HG03060 (cell line): ENCODE data around the gene NIPSNAP3A.
"Not testable (repeated sequence)": the region's sequence is repeated elsewhere in the genome, so short reads cannot be mapped to it uniquely, and the experiment has no call there.

Experiments
- ATAC-seq: cut with Tn5 transposase; IDR thresholded peaks from one replicate; pipeline ENCODE4 v1.9.1; 2021; ENCODE audit warnings: low read depth, moderate number of reproducible peaks; ENCODE audit not compliant: unreplicated experiment

NIPSNAP3A gene

DNA sequence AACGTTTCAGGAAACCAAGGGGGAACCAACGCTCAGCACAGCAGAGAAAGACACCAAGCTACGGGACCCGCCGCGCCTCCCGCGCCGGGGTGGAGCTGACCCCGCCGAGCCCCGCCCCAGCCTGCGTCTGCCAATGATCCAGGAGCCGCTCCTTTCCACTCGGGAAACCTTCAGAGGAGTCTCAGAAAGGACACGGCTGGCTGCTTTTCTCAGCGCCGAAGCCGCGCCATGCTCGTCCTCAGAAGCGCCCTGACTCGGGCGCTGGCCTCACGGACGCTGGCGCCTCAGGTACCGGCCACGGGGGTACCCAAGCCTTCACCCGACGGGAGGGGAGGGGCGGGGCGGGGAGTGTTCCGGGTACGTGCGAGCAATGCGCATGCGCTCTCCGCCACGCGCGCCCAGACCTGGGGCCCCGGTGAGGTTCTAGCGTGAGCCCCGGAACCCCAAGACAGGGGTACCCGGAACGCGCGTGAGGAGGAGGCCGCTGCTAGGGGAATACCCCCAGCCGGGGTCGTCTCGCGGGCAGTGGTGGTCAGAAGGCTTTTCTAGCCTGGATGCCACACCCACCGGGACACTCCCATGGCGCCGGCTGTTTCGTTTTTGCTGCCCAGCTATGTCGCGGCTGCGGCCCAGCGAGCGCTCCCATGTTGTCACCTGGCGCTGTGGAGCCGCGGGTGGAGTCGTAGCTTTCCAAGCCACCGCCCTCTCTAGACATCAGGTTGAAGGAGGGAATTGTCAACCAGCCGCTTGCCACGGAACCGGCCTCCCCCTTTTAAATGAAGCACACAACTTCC, at the start of gene NIPSNAP3A:
Gene NIPSNAP3A, plus strand, starts transcription at position 119 of the 794 bp plus-strand sequence. Its CDS starts 110 bp downstream, at position 229.
- ATAC-seq, result peak; percentile 50

- no peak for ATAC-seq
Observed at GRCh38 chr9:104700306-104700705, 47.2 kb upstream of the NIPSNAP3A start.

- not testable (repeated sequence) for ATAC-seq
Observed at GRCh38 chr9:104708737-104709136, 38.7 kb upstream of the NIPSNAP3A start.

- ATAC-seq, result no peak
Observed at GRCh38 chr9:104711604-104712003, 35.9 kb upstream of the NIPSNAP3A start.

- no peak for ATAC-seq
Observed at GRCh38 chr9:104725014-104725413, 22.5 kb upstream of the NIPSNAP3A start.

DNA sequence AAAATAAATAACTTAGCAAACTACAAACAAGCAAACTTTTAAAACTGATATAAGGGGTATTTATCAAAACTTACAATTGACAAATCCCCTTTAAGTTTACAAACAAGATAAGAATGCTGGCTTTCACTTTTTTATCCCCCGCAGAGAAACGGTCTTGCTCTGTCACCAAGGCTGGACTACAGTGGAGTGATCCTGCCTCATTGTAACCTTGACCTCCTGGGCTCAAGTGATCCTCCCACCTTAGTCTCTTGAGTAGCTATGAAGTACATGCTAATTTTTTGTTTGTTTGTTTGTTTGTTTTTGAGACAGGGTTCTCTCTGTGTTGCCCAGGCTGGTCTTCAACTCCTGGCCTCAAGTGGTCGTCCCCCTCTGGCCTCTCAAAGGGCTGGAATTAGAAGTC, 9.0 kb upstream of the NIPSNAP3A start:
- no peak for ATAC-seq

- no peak for ATAC-seq
Observed at GRCh38 chr9:104740621-104741020, 6.9 kb upstream of the NIPSNAP3A start.

GRCh38 chr9:104743376-104743985, 4.0 kb upstream of the NIPSNAP3A start:
- ATAC-seq, result peak; percentile 51

GRCh38 chr9:104745852-104746251, 1.6 kb upstream of the NIPSNAP3A start:
- no peak for ATAC-seq

DNA sequence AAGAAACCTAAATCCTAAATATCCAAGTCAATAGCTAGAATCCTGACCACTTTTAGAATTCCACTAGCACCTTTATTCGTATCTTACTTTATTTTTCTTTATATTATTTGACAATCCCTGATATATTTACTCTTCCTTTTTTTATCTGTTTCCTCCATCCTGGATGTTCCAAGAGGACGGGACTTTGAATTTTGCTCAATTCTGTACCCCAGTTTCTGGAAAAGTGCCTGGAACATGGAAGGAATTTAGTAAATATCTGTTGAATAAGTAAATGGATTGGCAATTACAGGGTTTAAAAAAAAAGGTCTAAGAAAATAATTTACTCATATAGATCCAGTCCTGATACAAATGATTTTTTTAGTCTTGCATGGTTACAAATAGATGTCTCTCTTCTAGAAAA, 1.2 kb upstream of the NIPSNAP3A start:
- no peak for ATAC-seq

GRCh38 chr9:104746798-104747197, 685 bp upstream of the NIPSNAP3A start:
- ATAC-seq, result no peak

DNA sequence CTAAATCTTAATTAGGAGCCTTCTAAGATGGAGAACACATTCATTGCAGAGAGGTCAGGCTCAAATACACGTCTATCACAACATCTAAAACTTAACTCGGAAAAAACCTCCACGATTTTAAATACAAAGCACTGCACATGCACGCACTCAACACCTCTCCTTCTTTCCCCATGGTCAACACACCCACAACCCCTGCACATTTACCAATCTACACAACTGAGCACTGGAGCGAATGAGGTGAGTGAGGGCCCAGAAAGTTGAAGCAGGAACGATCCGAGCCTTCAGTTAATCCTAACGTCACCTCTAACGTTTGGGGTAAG, 278 bp upstream of the NIPSNAP3A start:
- no peak for ATAC-seq

- no peak for ATAC-seq
Observed at GRCh38 chr9:104748359-104749031, 1.0 kb downstream of the NIPSNAP3A start.

GRCh38 chr9:104750185-104750767, 2.8 kb downstream of the NIPSNAP3A start:
- ATAC-seq, result no peak

DNA sequence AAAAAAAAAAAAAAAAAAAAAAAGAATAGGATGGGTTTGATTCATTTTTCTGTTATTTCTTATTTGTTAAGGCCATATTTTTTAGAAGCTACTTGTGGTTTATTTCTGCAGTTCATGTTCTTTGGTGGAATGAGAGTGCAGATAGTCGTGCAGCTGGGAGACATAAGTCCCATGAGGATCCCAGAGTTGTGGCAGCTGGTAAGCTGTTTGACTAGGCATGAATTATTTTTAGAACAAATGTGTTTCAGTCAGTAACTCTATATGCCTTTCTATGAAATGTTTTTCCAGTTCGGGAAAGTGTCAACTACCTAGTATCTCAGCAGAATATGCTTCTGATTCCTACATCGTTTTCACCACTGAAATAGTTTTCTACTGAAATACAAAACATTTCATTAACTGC, 11.5 kb downstream of the NIPSNAP3A start:
- ATAC-seq, result no peak

- peak; percentile 46 for ATAC-seq
Observed at GRCh38 chr9:104765138-104765537, 17.7 kb downstream of the NIPSNAP3A start.

GRCh38 chr9:104766025-104766424, 18.5 kb downstream of the NIPSNAP3A start:
- no peak for ATAC-seq

GRCh38 chr9:104767507-104767906, 20.0 kb downstream of the NIPSNAP3A start:
- ATAC-seq, result no peak

- not testable (repeated sequence) for ATAC-seq
Observed at GRCh38 chr9:104769029-104769428, 21.5 kb downstream of the NIPSNAP3A start.

GRCh38 chr9:104769655-104770054, 22.2 kb downstream of the NIPSNAP3A start:
- ATAC-seq, result no peak
